GM19328 (cell line): ENCODE data around the gene HIVEP2.

Source experiments
- ATAC-seq: cut with Tn5 transposase; IDR thresholded peaks from one replicate; pipeline ENCODE4 v1.9.1; 2021; ENCODE audit warnings: mild to moderate bottlenecking, moderate library complexity; ENCODE audit not compliant: unreplicated experiment

HIVEP2 gene

DNA sequence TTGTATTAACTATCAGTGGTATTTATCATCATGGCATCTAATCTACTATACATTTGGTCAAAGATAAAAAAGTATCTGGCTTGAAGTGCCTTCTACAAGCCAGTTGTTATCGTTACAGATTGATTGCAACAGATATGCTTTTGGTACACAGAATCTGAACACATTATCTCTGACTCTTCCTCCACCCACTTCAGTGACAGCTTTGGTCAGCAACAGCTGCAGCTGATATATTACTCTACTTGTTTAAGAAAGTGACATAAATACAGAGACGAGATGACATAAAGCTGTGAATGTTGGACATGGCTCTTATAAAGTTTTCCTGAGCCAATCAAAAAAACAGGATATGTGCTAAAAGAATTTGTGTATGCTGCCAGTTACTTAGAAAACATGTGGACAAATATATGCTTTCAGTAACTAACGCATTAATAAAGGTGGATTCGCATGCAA lies 77.6 kb downstream of the HIVEP2 start:
- no peak for ATAC-seq

DNA sequence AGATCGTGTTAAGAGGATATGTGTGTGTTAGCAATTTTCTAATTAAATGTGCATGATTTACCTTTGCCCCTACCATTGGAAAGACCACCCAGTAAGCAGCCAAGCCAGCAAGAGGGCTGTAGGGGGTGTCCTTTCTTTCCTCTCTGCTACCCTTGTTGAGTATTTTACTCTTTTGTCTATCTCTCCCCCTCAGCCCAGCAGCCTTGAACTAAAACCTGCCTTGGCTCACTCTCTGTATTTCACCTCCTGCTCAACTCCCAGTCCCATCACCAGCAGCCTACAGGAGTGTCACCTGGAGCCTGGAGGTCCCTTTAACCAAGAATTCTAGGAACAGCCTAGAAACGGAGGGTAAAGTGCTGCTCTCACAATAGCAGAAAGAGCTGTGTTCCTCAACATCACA lies 81.0 kb downstream of the HIVEP2 start:
- ATAC-seq, result no peak

DNA sequence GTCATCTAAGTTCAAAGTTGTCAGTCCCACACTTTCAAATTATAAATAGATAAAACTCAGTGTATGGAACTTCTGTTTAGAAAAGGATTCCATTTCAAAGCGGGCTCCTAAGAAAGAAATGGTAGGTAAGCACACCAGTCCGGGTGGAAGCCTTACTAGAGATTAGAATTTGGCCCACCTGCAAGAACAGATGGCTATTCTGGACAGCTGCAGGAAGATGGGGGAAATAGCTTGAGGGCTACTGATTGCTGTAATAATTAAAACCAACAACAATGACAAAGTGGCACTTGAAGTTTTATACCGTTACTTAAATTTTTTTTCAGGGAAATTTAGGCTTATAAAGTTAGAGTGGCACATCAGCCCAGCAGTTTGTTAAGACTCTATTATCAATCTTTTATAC lies 83.3 kb downstream of the HIVEP2 start:
- ATAC-seq, result no peak

DNA sequence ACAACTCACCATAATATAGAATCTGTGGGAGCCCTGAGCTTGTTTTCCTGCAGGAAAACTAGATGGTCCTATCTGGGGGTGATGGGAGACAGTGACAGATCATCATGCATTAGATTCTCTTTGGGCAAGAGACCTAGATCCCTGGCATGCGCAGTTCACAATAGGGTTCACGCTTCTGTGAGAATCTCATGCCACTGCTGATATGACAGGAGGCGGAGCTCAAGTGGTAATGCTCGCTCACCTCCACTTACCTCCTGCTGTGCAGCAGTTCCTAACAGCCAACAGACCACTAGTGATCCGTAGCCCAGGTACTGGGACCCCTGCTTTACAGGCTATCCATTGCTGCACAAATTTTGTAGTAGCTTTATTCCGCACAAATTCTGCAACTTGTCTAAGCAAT lies 84.5 kb downstream of the HIVEP2 start:
- no peak for ATAC-seq

DNA sequence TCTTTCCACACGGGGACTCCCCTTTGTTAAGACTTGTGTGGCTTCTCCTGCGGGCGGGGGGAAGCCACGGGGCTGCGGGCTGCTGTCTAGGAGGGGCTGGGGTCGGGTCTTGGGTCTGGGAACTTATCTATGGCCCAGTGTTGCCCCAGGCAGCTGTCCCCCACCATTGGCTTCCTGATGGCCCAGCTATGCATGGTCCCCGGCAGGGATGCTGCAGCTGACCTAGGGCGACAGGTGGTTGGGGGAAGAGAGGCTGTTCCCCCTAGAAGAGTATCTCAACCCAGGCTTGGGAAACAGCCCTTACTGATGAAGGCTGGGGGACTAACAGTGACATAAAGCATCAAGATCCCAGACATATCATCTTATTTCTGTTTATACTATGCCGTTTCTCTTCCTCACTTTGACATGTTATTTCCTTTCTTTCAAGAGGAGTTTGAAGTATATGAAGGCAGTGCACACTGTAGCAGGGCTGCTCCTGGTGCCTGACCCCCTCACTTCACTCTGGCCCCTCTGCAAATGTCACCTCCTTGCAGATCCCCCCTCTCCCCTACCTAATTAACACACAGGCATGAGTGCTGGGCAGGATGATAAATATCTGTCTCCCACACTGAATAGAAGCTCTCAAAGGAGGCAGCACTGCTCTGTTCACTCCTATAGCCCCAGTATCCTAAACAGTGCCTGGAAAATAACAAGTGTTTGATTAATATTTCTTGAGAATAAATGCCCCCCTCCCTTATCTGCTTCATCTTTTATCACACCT lies 87.0 kb downstream of the HIVEP2 start:
- no peak for ATAC-seq

DNA sequence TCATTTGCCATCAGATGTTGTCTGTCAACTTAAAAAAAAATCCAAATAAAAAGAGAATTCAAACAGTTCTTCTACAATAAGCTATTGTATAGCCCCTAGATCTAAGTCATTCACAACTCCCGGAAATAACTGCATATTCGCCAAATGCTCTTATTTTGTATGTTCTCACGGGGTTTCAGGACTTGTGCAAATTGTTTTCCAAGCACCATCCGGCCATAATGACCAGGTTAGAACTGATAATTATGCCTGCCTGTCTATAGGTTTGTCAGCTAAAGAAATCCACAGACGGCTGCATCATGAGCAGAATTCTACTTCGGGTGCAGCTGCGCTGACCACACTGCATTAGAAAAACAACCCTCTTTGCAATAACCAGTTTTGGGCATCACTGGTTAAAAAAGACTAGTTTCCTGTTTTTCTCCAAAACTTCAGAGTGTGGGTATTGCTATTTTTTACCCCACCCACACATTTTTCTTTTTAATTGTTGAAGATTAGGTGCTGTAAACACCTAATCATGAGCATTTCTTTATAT lies 87.7 kb downstream of the HIVEP2 start:
- no peak for ATAC-seq

DNA sequence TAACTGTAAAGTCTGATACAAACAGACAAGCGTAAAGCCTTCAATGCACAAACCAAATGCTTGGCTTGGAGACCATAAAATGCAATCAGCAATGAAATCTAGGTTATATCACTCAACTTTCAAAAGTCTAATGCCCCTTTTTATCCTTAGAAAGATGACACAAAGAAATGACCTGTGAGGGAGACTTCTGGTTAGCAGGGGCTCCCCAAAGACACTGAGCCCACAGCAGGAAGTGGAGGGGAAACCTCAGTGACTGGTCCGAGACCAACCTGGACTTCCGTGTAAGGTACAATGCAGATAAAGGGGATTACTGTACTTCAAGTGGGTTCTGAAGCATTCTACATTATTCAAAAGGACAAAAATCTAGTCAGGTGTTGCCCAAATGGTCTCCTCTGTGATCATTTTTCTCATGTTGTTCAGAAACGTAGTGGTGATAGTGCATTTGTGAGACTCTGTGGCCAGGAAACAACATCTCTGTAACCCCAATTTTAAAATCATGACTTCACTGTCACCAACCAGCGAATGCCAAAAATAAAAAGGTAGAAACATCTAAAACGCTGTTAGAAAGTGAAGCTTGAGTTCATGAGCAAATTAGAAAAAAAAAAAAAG lies 88.2 kb downstream of the HIVEP2 start:
- peak; percentile 60 for ATAC-seq

DNA sequence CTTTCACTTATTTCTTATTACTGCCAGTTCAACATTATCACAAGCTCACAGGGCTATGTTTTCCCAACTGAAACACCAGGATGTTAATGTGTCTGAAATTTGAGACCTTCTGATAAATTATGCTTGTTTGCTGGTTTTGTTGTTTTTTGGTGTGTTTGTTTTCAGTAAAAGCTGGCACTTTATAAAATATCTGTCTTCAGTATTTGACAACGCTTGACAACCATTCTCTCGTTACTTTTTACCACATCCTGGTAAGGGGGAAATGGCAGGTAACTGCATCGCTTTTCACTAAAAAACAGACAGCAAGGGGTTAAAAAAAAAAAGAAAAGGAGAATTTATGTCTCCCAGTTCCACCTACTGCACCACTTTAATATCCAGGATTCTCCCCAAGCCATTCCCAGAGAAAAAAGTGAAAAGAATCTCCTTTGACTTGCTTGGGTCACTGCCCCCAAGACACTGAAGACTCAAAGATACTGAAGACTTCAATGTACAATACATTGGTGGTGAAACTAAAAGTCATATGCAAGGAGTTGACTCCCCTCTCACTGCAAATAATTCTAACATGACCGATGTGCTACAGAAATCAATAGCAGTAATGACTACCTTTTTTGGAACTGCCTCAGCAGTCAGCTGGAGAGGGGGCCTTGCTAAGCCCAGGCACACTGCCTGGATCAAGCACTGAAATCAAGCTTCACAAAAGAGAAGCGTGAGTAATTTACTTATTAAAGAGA lies 88.9 kb downstream of the HIVEP2 start:
- ATAC-seq, result peak; percentile 9

DNA sequence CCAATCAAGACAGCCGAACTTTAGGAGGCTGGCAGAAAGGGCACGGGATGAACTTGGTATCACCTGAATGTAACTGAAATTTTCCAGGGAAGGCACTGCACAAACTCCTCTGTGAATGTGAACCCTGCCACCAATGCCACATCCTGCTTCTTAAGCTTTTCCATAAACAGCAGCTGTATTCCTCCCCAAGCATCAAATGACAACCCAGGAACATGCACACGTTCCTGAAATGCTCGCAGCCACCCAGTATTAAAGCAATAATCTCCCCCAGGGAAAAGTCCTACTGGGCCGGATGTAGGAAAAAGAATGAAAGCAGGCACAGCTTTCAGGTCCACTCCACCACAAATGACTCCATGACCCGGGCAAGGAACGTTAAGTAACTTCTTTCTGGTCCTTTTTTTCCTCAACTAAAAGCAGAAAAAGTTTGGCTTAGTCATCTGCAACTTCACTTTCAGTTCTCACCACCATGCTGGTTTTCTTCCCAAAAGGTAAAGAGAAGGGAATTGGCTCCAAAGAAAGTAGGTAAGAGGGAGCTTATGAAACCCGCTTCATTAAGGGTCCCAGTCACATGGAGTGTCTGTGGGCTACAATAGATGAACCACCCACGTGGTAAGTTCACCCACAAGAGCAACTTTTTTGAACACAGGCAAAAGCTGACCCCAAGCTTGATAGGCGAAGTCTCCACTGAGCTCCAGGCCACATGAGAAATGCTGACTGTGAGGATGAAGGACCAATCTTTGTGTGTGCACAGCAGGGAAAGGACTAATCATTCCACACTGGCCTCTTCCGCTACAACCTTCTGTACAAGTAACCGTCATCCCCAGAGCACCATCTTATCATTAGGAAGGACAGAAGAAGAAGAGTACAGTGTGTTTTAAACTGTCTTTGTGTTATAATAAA lies 90.1 kb downstream of the HIVEP2 start:
- no peak for ATAC-seq

DNA sequence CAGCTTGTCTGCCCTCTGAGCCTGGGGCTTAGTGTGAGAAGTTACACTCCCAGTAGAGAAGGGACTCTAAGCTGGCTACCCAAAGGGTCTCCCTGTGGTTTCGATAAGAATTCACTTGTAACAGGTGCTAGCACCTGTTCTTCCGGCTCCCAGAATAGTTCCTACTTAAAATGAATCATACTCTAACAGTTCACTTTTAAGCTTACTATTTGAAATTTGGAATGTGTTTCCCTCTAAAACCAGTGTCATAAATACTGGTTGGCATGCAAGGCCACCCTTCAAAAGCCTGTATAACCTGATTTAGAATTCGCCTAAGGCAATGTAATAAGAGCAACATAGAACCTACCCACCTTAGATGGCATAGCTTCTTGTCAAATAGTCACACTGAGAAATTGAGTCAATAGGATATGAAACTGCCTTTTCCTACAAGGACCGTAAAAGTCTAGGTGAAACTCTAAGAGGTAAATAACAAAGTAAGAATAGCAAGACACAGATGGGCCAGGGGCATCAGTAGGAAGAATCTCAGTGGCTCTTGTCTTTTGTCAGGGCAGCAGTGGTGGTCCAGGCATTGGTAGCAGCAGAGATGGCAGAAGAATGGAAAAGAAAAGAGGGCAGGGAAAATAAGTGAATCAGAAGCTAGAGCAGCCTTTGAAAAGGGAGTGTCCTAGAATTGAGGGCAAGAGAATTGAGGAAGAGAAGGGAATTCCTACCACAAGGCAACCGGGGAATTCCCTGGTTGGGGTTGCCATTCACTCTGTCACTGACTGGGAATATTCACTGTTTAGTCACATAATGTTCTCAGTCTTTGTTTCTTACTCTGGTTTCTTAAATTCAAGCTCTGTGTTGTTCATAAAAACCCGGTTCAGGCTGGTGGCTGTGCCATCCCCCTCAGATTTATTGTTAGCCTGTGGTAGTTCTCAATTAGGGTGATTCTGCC lies 91.5 kb downstream of the HIVEP2 start:
- ATAC-seq, result no peak

DNA sequence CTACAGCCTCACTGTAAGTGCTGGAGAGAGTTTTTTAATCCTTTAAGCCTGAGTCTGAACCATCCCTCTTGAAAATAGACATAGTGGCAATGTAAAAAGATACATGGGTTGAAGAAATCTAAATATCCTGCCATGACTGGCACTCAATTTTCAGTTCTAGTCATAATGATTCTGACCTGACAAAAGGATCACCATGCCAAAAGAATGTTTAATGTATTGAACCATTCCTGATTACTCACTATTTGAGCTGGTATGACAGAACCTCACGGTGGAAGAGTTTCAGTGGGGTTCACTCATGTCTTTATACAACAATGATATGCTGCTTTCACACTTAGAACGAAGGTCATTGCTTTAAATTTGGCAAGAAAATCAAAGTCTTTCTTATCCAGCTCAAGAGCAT lies 93.4 kb downstream of the HIVEP2 start:
- no peak for ATAC-seq

DNA sequence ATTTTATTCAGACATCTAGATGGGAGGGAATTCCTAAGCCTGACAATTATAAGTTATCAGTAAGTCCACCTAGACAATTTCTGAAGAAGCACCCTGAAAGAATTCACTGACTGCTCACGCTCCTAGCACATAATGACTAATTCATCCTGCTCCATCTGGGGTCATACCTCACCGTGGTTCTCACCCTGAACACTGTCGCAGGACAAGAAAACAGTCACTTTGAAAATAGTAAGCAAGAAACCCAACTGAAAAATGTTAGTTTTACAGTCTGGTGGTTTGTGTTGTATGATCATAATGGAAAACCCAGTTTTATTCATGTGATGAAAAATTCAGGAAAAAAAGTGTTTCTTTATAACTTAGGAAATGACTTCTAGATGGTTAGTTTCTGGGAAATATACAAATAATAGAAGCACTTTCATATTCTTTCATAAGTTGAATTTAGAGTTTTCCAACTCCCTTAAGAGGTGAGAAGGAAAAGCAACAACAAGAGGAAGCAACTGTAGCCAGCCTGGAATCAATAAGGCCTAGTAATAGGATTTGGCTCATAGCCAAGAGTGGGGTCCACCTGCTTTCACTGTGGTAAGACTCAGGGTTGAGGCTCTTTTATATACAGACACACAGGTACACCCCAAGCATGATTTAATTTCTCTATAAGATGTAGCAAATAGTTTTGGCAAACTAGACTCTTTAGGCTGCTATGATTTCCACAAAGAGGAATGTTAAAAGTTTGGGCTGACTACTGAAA lies 94.1 kb downstream of the HIVEP2 start:
- ATAC-seq, result no peak

DNA sequence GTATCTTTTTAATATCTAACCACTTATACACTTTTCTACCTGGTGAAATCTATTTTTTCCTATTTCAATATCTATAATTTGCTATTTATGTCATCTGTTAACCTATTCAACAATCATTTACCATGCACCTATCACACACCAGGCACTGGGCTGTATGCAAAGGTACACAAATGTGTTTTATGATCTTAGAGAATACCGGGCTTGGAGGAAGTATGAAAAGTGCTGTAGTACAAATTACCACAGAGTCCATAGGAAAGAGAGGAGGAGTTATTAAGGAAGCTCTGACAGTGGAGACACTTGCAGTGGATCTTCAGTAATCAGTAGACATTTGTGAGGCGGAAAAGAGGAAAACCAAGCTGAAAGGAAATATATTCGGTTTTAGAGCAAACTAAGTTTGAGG lies 96.0 kb downstream of the HIVEP2 start:
- no peak for ATAC-seq

DNA sequence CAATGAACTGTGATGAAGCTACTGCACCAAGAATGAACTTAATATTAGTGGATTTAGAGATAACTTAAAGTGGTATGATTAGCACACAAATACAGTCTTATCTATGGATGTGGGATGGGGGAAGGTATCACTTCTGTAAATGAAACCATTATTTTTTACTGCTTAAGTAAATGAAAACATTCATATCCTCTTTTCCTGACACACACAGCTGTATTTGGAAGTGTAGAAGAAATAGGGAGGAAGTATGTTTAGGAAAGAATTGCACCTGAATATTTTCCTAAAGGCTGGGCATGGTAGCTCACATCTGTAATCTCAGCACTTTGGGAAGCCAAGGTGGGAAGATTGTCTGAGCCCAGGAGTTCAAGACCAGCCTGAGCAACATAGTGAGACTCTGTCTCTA lies 96.8 kb downstream of the HIVEP2 start:
- ATAC-seq, result no peak

DNA sequence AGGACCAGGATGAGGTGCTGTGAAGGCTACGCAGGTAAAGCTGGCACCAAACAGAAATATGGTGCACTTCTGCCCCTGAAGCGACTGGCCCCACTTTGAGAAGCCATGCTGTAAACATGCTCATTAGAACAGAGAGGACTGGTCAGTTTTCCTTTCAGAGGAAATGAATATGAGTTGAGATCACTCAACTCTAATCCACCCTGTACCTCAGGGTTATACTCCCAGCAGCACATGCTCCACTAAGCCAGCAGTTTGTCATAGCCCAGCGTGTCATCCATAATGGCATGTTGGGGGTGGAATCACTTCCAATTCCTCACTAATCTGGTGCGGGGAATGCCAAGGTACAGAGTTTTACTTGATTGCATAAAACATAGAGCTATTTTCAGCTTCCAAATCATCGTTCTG lies 98.1 kb downstream of the HIVEP2 start:
- ATAC-seq, result no peak

DNA sequence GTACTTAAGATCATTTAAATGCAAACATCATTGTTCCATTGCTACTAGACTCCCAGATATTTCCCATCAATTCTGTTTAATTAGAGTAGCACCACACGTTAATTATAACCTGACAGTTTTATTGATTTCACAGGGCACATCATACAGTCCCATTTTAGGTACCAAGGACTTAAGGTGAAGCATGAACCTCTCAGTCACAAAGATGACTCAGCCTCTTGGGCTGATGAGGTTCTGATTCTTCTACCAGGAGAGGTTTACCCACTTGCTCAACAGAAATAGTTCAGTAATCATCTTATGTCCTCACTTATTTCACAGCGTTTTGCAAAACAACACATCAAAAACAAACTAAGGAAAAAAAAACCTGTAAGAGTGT lies 98.5 kb downstream of the HIVEP2 start:
- no peak for ATAC-seq

DNA sequence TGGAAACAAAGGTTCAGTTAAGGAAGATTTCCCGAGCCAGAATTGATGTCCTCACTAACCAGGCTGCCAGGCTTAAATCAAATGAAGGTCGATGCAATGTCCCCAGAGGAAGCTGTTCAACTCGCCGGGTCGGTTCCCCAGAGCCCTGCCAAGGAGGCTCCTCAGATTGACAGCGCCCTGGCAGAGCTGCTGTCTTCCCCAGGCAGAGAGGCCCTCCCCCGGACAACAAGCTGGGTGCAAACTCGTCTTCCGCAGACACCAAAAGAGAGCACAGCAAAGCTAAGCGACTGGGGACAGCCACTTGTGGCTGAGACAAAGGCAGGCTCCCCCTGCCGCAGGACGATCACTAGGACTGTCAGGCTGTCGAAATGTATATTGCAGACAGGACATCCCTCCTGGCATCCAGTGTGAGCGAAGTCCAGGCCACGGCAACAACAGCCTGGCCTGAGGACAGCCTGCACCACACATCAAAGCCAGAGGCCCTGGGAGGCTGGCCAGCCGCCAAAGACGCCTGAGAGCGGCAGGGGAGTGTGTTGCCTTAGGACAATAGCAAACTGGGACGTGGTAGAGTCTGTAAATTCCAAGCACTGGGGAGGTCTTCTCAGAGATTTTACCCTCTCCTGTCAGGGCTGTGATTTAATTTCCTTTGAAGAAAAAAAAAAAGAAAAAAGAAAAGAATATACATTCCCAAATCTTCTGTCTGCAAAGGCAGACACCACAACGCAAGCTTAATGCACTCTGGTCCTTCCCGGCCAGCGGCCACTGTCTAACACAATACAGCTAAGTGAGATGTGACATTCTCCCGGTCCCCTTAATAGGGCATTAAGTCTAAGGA lies 99.1 kb downstream of the HIVEP2 start:
- no peak for ATAC-seq

DNA sequence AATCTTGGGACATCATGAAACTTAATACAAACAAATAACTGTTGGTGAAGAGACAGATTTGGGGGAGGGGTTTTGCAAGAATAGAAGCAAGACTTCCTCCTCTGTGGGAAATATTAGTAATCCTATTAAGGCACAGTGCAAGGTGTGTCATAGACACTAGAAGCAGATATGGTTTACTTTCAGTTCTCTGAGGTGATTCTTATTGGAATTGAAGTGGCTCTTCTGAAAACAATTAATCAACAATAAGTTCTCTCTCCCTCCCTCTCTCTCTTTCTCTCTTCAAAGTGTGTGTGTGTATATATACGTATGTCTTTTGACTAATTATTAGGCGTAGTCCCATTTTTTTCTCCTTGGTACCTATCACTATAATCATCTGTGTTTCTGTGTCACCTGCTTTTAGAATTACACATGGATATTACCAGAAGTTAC lies 99.8 kb downstream of the HIVEP2 start:
- peak; percentile 43 for ATAC-seq
